Endothelial cell (in vitro differentiated cells): ENCODE data around the gene PARD3. TPM values are rescaled to one million over a fixed set of nuclear protein-coding genes. Genes with fewer than 3 reads are reported as not detected.
A peak's percentile ranks its signal among the peaks of the same experiment; 100 is the strongest.

ENCODE experiments used
- DNase-seq: peaks from one replicate; pipeline ENCODE4 v3.0.0; 2021; ENCODE audit warnings: low spot score
- H3K27ac Mint-ChIP-seq: one replicate; pipeline ENCODE4 v1.8.0; 2021; ENCODE audit warnings: mixed read lengths, inconsistent platforms; ENCODE audit not compliant: unreplicated experiment
- H3K27me3 Mint-ChIP-seq: one replicate; pipeline ENCODE4 v1.8.0; 2021; ENCODE audit warnings: mild to moderate bottlenecking, moderate library complexity, mixed read lengths, inconsistent platforms; ENCODE audit not compliant: unreplicated experiment
- H3K36me3 Mint-ChIP-seq: one replicate; pipeline ENCODE4 v1.8.0; 2021; ENCODE audit warnings: mild to moderate bottlenecking, low read depth, mixed read lengths, inconsistent platforms; ENCODE audit not compliant: unreplicated experiment
- H3K4me1 Mint-ChIP-seq: one replicate; pipeline ENCODE4 v1.8.0; 2021; ENCODE audit warnings: mild to moderate bottlenecking, mixed read lengths, inconsistent platforms; ENCODE audit not compliant: unreplicated experiment
- H3K4me3 Mint-ChIP-seq: one replicate; pipeline ENCODE4 v1.8.0; 2021; ENCODE audit warnings: mild to moderate bottlenecking, mixed read lengths, inconsistent platforms; ENCODE audit not compliant: unreplicated experiment
- H3K9me3 Mint-ChIP-seq: one replicate; pipeline ENCODE4 v1.8.0; 2021; ENCODE audit warnings: mixed read lengths, inconsistent platforms; ENCODE audit not compliant: unreplicated experiment
- CTCF ChIP-seq: fragments of 200-600 bp; sonication (generic); IDR thresholded peaks from one replicate; pipeline ENCODE4 v1.5.0; 2021; ENCODE audit warnings: antibody characterized with exemption; ENCODE audit not compliant: unreplicated experiment
- total RNA-seq: library from RNA; stranded (reverse); fragmentation: NEBNext Ultra II Directional; extraction: Animal tissue kit (Norgen Biotek cat#: 25700); gene quantifications from one replicate; pipeline ENCODE4 v1.2.1, GENCODE V29; 2021; ENCODE audit not compliant: unreplicated experiment

The PARD3 gene
- total RNA-seq, 1 donor from 2014 or later, result 35.2 TPM

- Mint-ChIP-seq H3K4me3 (peak overlapping the region; percentile 63), H3K9me3 (no peaks in the 10 kb centered on the region), H3K27ac (peak overlapping the region; percentile 84), H3K4me1 (peaks cover 27% of the 10 kb centered on the region), H3K36me3 (no peaks in the 10 kb centered on the region), H3K27me3 (peaks cover 7% of the 10 kb centered on the region)
- TF ChIP-seq CTCF, result no peak
- no peak for DNase-seq
These were observed 34.2 kb downstream of the PARD3 start for GRCh38 chr10:34780818-34781380.

- DNase-seq, result no peak
- Mint-ChIP-seq H3K4me3 (no peak overlapping the region), H3K27ac (no peak overlapping the region), H3K9me3 (no peaks in the 10 kb centered on the region), H3K4me1 (peaks cover 27% of the 10 kb centered on the region), H3K36me3 (no peaks in the 10 kb centered on the region), H3K27me3 (peaks cover 7% of the 10 kb centered on the region)
- no peak for TF ChIP-seq CTCF
These were observed 36.9 kb downstream of the PARD3 start for GRCh38 chr10:34778237-34778636.

- Mint-ChIP-seq H3K4me1 (peaks cover 14% of the 10 kb centered on the region), H3K4me3 (no peak overlapping the region), H3K27ac (no peak overlapping the region), H3K36me3 (no peaks in the 10 kb centered on the region), H3K27me3 (peaks cover 7% of the 10 kb centered on the region), H3K9me3 (no peaks in the 10 kb centered on the region)
- no peak for DNase-seq
- no peak for TF ChIP-seq CTCF
These were observed 38.9 kb downstream of the PARD3 start for GRCh38 chr10:34776090-34776690.

- no peak for TF ChIP-seq CTCF
- Mint-ChIP-seq H3K4me1 (peaks cover 15% of the 10 kb centered on the region), H3K27ac (no peak overlapping the region), H3K9me3 (no peaks in the 10 kb centered on the region), H3K4me3 (no peak overlapping the region), H3K36me3 (no peaks in the 10 kb centered on the region), H3K27me3 (peaks cover 5% of the 10 kb centered on the region)
- no peak for DNase-seq
These were observed 40.0 kb downstream of the PARD3 start for GRCh38 chr10:34775044-34775637.
